ENCODE measurements around the gene C6orf132. TPM values are rescaled to one million over a fixed set of nuclear protein-coding genes. Genes with fewer than 3 reads are reported as not detected.

C6orf132 gene
- total RNA-seq, 1 experiment from 2014 or later, result 49.8 TPM

- peaks cover 18% of the 10 kb centered on the region for H3K79me2 ChIP-seq (ENCODE audit: low read depth)
- intact Hi-C loops (cut with micrococcal nuclease; ENCODE audit: unreplicated experiment), result no loop called here
- H3K27ac ChIP-seq, result no peak overlapping the region
- no peaks in the 10 kb centered on the region for H3K9me2 ChIP-seq (ENCODE audit: insufficient read depth)
- H3K4me2 ChIP-seq, result no peak overlapping the region
- H3K27me3 ChIP-seq (ENCODE audit: insufficient read depth, low read depth), result no peaks in the 10 kb centered on the region
- BruUV-seq (replicated peaks), result no TSS peak
- H3K4me1 ChIP-seq (replicated peaks; ENCODE audit: insufficient read depth), result peaks cover 3% of the 10 kb centered on the region
- POLR2A ChIA-PET (ENCODE audit: unreplicated experiment), result no interaction called here
- H2AFZ ChIP-seq, result no peak overlapping the region
- peaks cover 10% of the 10 kb centered on the region; the same call in 1 of the 2 replicates for H3F3A ChIP-seq (ENCODE audit: insufficient read depth, low read depth)
- CTCF ChIA-PET, result no interaction called here
- peaks cover 4% of the 10 kb centered on the region; the same call in 1 of the 2 replicates for H4K20me1 ChIP-seq (ENCODE audit: insufficient read depth)
- no peaks in the 10 kb centered on the region for H3K9me3 ChIP-seq (ENCODE audit: insufficient read depth, low read depth)
- TF ChIP-seq CTCF (conservative IDR thresholded peaks at IDR 0.05), result no peak
- no peak for TF ChIP-seq EZH2 (IDR thresholded peaks at IDR 0.05; ENCODE audit: low read depth)
- no peak for DNase-seq
- peaks cover 11% of the 10 kb centered on the region for H3K36me3 ChIP-seq (ENCODE audit: low read depth)
- no peak overlapping the region for H3K4me3 ChIP-seq
Measured at GRCh38 chr6:42108071-42108470, 34.3 kb downstream of the C6orf132 start.

- Histone ChIP-seq H3K4me1 (replicated peaks; ENCODE audit: insufficient read depth) (peaks cover 8% of the 10 kb centered on the region), H3K4me3 (no peak overlapping the region), H2AFZ (no peak overlapping the region), H3K27ac (no peak overlapping the region), H4K20me1 (ENCODE audit: insufficient read depth) (no peaks in the 10 kb centered on the region; the same call in 1 of the 2 replicates), H3K79me2 (ENCODE audit: low read depth) (peaks cover 1% of the 10 kb centered on the region; the same call in 1 of the 2 replicates), H3K36me3 (ENCODE audit: low read depth) (peaks cover 11% of the 10 kb centered on the region), H3F3A (ENCODE audit: insufficient read depth, low read depth) (peaks cover 21% of the 10 kb centered on the region; the same call in 1 of the 2 replicates), H3K27me3 (ENCODE audit: insufficient read depth, low read depth) (no peaks in the 10 kb centered on the region), H3K4me2 (no peak overlapping the region), H3K9me3 (ENCODE audit: insufficient read depth, low read depth) (no peaks in the 10 kb centered on the region), H3K9me2 (ENCODE audit: insufficient read depth) (no peaks in the 10 kb centered on the region)
- POLR2A ChIA-PET (ENCODE audit: unreplicated experiment), result interaction anchor here (1.0 kb wide), 1 partner anchor 16 kb away, joined by 4 read pairs; no protein-coding TSS in a partner anchor
- DNase-seq, result no peak
- CTCF ChIA-PET, result no interaction called here
- no peak for TF ChIP-seq EZH2 (IDR thresholded peaks at IDR 0.05; ENCODE audit: low read depth)
- TF ChIP-seq CTCF (conservative IDR thresholded peaks at IDR 0.05), result no peak
- intact Hi-C loops (cut with micrococcal nuclease; ENCODE audit: unreplicated experiment), result no loop called here
- no TSS peak for BruUV-seq (replicated peaks)
Measured at GRCh38 chr6:42106112-42107023, 36.1 kb downstream of the C6orf132 start.

GRCh38 chr6:42105709-42106108 lies 36.7 kb downstream of the C6orf132 start:
- DNase-seq, result no peak
- Histone ChIP-seq H3K4me3 (no peak overlapping the region), H3K79me2 (ENCODE audit: low read depth) (no peaks in the 10 kb centered on the region; the same call in 1 of the 2 replicates), H4K20me1 (ENCODE audit: insufficient read depth) (no peaks in the 10 kb centered on the region; the same call in 1 of the 2 replicates), H3K36me3 (ENCODE audit: low read depth) (peaks cover 11% of the 10 kb centered on the region), H3K27me3 (ENCODE audit: insufficient read depth, low read depth) (no peaks in the 10 kb centered on the region), H3K4me2 (no peak overlapping the region), H3F3A (ENCODE audit: insufficient read depth, low read depth) (peaks cover 20% of the 10 kb centered on the region), H3K9me3 (ENCODE audit: insufficient read depth, low read depth) (no peaks in the 10 kb centered on the region), H3K27ac (no peak overlapping the region), H3K9me2 (ENCODE audit: insufficient read depth) (no peaks in the 10 kb centered on the region), H2AFZ (no peak overlapping the region), H3K4me1 (replicated peaks; ENCODE audit: insufficient read depth) (peaks cover 14% of the 10 kb centered on the region)
- no peak for TF ChIP-seq CTCF (conservative IDR thresholded peaks at IDR 0.05)
- TF ChIP-seq EZH2 (IDR thresholded peaks at IDR 0.05; ENCODE audit: low read depth), result no peak
- CTCF ChIA-PET, result no interaction called here
- POLR2A ChIA-PET (ENCODE audit: unreplicated experiment), result no interaction called here
- intact Hi-C loops (cut with micrococcal nuclease; ENCODE audit: unreplicated experiment), result no loop called here
- no TSS peak for BruUV-seq (replicated peaks)

All from PC-9 (cell line).